ENCODE results near the gene BEX1.

BEX1 gene

GRCh38 chrX:103099691-103100090, 35.7 kb upstream of the BEX1 start:
- H3K4me3 ChIP-seq (ENCODE audit: low read depth, low read length) = no peak overlapping the region
- TF ChIP-seq, protein P1, sequence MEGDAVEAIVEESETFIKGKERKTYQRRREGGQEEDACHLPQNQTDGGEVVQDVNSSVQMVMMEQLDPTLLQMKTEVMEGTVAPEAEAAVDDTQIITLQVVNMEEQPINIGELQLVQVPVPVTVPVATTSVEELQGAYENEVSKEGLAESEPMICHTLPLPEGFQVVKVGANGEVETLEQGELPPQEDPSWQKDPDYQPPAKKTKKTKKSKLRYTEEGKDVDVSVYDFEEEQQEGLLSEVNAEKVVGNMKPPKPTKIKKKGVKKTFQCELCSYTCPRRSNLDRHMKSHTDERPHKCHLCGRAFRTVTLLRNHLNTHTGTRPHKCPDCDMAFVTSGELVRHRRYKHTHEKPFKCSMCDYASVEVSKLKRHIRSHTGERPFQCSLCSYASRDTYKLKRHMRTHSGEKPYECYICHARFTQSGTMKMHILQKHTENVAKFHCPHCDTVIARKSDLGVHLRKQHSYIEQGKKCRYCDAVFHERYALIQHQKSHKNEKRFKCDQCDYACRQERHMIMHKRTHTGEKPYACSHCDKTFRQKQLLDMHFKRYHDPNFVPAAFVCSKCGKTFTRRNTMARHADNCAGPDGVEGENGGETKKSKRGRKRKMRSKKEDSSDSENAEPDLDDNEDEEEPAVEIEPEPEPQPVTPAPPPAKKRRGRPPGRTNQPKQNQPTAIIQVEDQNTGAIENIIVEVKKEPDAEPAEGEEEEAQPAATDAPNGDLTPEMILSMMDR (IDR thresholded peaks at IDR 0.05; ENCODE audit: low read depth, low read length, missing control alignments) = no peak
- in situ Hi-C loops (cut with HindIII; ENCODE audit: low sequenced_read_pairs) = no loop called here
- no peak for DNase-seq (ENCODE audit: low read depth)

DNA sequence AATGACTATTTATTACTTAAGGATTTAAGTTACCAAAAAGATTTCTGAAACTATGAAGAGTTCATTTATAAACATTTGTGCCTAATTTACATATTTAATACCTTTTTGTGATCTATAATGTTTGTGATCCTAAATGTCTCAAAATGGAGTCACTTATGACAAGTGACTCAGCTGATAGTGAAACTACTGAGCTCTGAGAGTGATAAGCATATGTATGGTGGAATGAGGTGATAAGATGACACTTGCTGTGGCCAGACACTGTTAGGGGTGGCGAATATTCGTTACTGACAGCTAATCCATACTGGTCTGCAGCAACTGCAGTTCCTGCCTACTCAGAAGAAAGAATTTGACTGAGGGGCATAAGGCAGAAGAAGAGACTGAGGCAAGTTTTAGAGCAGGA, 34.5 kb upstream of the BEX1 start:
- TF ChIP-seq, protein P1 (IDR thresholded peaks at IDR 0.05; ENCODE audit: low read depth, low read length, missing control alignments) = no peak
- no peak for DNase-seq (ENCODE audit: low read depth)
- in situ Hi-C loops (cut with HindIII; ENCODE audit: low sequenced_read_pairs) = no loop called here
- no peak overlapping the region for H3K4me3 ChIP-seq (ENCODE audit: low read depth, low read length)

- TF ChIP-seq, protein P1 (IDR thresholded peaks at IDR 0.05; ENCODE audit: low read depth, low read length, missing control alignments) = no peak
- no peak within 1 kb of the TSS for H3K4me3 ChIP-seq (ENCODE audit: low read depth, low read length)
- no peak for DNase-seq (ENCODE audit: low read depth)
- in situ Hi-C loops (cut with HindIII; ENCODE audit: low sequenced_read_pairs) = no loop called here
Measured at GRCh38 chrX:103092942-103093341, 29.0 kb upstream of the BEX1 start, which contains the start of gene NXF3. Gene NXF3 (minus strand): TSS chrX:103093143. CDS start chrX:103093023, 120 bp downstream.

DNA sequence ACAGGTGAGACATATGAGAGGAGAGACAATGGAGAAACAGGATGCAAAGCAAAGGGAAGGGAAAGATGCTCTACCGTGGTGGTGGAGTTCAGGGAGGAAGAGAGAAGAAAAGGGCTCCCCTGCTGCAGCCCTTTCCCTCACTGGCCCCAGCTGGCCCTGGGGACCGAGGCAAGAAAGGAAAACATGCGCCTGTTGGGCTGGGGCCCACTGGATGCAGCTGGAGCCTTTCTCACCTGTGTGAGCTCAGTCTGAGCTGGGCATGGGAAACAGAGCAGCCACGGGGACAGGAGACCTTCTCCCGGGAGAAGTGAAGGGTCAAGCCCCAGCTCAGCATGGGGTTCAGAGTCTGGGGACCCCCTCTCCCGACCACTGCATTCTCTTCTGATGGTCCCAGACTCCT, 17.1 kb upstream of the BEX1 start:
- TF ChIP-seq, protein P1 (IDR thresholded peaks at IDR 0.05; ENCODE audit: low read depth, low read length, missing control alignments) = no peak
- no peak for DNase-seq (ENCODE audit: low read depth)
- H3K4me3 ChIP-seq (ENCODE audit: low read depth, low read length) = no peak overlapping the region
- in situ Hi-C loops (cut with HindIII; ENCODE audit: low sequenced_read_pairs) = no loop called here

GRCh38 chrX:103073467-103073866, 9.5 kb upstream of the BEX1 start:
- H3K4me3 ChIP-seq (ENCODE audit: low read depth, low read length) = no peak overlapping the region
- in situ Hi-C loops (cut with HindIII; ENCODE audit: low sequenced_read_pairs) = no loop called here
- DNase-seq (ENCODE audit: low read depth) = no peak
- TF ChIP-seq, protein P1 (IDR thresholded peaks at IDR 0.05; ENCODE audit: low read depth, low read length, missing control alignments) = no peak

- peak; percentile 1 for DNase-seq (ENCODE audit: low read depth)
- TF ChIP-seq, protein P1 (IDR thresholded peaks at IDR 0.05; ENCODE audit: low read depth, low read length, missing control alignments) = no peak
- in situ Hi-C loops (cut with HindIII; ENCODE audit: low sequenced_read_pairs) = no loop called here
- H3K4me3 ChIP-seq (ENCODE audit: low read depth, low read length) = no peak overlapping the region
Measured at GRCh38 chrX:103066606-103067005, 2.6 kb upstream of the BEX1 start.

All from astrocyte of the cerebellum (primary cell).